SHP77 treated with DMSO at 0.1 percent for 48 hours (cell line): ENCODE measurements around the gene AFAP1L2.

Experiments
- DNase-seq: peaks from one replicate; lab custom pipeline; 2025; lab: John Stamatoyannopoulos, UW

AFAP1L2 gene

DNA sequence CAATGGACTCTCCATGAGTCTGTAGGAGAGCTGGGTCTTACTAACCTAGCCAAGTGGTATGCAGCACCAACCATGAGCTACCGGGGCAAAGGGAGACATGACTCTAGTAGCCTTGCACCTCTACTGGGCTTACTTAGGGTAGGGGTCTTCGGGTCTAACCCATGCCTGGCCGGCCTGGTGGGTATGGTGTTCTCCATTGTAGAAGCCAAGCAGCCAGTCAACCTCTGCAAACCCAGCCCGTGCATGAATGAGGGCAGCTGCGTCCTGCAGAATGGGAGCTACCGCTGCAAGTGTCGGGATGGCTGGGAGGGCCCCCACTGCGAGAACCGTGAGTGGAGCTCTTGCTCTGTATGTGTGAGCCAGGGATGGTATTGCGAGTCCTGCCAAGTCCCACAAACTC is 114.3 kb downstream of the AFAP1L2 start:
- no peak for DNase-seq

- DNase-seq: no peak
Measured at GRCh38 chr10:114289096-114289436, 115.2 kb downstream of the AFAP1L2 start.

GRCh38 chr10:114288424-114289095 is 115.7 kb downstream of the AFAP1L2 start:
- DNase-seq: no peak

DNA sequence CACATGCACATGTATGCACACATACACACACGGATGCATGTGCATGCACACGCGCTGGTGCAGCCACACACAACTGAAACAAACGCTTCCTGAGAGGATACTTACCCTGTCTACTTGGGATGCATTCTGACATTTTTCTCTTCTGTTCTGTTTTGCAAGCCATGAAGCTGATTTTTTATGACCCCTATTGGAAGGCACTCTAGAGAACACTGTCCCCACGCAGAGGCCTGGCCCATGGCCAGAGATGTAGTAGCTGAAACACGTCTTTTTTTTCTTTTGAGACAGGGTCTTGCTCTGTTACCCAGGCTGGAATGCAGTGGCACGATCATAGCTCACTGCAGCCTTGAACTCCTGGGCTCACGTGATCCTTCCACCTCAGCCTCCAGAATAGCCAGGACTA is 117.4 kb downstream of the AFAP1L2 start:
- no peak for DNase-seq

- no peak for DNase-seq
Measured at GRCh38 chr10:114285961-114286441, 118.3 kb downstream of the AFAP1L2 start.

DNA sequence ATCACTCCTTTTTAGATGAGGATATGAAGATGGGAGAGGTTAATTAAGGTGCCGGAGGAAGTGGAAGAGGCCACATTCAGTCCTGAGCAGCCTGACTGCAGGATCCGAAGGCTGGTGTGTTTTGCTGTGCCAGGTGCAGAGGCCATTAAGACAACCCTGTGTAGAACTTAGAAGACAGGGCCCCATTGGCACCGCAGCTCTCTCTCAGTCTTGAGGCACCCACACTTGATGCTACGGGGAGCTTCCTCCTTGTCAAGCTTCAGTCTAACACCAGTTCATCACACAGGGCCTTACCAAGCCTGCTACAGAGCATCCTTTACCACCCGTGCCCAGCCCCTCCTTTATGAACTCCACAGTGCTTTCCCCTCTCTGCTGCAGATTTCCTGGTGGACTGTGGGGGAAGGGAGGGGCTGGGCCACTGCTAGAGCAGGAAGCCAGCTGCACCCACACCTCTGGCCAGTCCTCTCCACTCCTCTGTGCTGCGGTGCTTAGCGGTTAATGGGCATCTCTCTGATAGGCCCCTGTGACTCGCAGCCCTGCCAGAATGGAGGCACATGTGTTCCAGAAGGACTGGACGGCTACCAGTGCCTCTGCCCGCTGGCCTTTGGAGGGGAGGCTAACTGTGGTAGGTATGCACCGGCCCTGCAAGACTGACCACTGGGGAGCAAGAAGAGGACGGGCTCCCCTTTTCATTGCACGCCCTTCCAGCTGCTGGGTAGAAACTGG is 119.8 kb downstream of the AFAP1L2 start:
- DNase-seq: no peak

DNA sequence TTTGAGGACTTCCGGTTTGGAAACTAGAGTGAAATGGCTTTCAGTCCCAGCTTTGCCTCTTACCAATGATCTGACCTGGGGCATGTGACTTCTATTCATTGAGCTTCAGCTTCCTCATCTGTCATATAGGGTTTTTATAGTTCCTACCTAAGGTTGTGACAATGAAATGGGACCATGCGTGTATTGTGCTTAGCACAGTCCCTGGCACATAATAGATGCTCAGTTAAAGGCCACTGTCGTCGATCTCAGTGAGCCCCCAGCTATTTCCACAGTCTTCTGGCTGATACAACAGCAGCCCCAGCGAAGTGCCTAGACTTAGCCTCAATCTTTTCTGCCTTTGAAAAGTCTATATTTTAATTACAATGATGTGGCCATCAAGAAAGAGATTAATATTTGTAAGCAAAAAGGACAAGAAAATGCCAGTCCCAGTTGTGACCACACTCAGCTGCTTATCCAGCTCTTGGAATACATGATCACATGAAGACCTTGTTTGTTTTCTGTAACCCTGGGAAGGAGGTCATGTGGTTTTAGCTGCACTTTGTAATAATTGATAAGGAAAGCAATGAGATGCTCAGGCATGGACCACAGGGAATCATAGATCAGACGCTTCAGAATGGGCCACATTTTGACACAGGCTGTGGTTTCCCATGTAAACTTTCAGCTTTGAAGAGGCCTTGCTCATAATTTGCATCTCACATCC is 120.6 kb downstream of the AFAP1L2 start:
- DNase-seq: no peak

- DNase-seq: no peak
Measured at GRCh38 chr10:114283091-114283490, 121.2 kb downstream of the AFAP1L2 start.

GRCh38 chr10:114282526-114282925 is 121.8 kb downstream of the AFAP1L2 start:
- no peak for DNase-seq

GRCh38 chr10:114281461-114281860 is 122.8 kb downstream of the AFAP1L2 start:
- no peak for DNase-seq

DNA sequence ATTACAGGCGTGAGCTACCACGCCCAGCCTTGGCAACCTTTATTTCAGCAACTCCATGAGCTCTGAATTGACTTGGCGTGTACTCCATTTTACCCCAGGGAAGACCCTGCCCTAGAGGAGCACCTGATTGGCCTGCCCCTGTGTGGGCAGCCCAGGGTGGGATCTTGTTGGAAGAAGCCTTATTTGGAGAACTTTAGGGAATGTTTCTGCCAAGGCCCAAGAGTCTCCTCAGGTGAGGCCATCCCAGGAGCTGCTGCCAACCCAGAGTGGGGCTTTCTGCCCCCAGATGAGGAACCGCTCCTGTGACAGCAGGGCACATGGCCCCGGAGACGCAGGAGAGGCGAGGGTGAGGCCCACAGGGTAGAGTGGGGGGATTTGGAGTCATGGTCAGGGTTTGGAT is 123.3 kb downstream of the AFAP1L2 start:
- no peak for DNase-seq

- DNase-seq: no peak
Measured at GRCh38 chr10:114279901-114280644, 124.2 kb downstream of the AFAP1L2 start.

- DNase-seq: no peak
Measured at GRCh38 chr10:114279289-114279688, 125.0 kb downstream of the AFAP1L2 start.

- DNase-seq: no peak
Measured at GRCh38 chr10:114278884-114279191, 125.5 kb downstream of the AFAP1L2 start.

DNA sequence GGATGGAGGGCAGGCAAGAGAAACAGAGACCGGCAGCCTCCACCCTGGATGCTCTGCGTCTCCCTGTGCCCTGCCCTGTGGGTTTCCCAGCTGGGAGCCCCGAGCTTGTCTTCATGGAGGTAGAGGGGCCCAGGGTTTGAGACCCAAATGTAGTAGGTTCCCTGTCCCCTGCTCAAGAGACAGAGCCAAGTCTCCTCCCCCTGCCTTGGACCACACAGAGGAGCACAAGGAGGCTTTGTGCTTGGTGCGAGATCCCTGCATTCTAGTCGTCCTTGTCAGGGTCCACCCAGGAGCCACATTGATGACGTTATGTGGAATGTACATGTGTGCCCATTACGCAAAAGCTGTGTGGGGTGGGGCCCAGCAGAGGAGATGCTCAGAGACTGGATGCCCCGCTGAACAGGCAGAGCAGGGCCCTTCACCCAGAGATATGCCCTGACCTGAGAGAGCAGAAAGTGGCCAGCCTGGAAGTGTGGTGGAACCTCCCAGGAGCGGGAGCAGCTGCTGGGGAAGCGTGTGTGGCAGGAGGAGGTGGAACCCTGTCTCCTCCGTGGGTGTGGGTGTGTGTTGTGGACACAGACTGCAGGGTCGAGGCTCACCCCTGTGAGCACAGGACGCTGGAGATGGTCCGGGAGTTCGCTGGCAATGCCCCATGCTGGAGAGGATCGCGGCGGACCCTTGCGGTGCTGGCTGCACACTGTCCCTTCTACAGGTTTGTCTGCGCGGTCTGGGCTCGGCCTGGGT is 126.0 kb downstream of the AFAP1L2 start:
- DNase-seq: no peak

DNA sequence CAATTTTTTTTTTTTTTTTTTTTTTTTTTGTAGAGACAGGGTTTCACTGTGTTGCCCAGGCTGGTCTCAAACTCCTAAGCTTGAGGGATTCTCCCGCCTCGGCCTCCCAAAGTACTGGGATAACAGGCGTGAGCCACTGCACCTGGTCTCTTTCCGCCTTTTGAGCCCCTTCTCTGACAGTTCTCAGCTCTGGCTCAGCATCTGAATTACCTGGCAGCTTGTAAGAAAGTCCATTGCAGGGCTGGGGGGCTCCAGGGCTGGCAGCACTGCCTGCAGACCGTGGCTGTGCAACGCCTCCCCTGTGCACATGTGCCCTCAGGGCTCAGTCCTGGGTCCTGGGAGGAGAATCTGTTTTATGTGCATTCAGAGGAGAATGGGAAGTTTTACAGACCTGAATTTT is 127.6 kb downstream of the AFAP1L2 start:
- DNase-seq: no peak

- DNase-seq: no peak
Measured at GRCh38 chr10:114276066-114276465, 128.2 kb downstream of the AFAP1L2 start.

DNA sequence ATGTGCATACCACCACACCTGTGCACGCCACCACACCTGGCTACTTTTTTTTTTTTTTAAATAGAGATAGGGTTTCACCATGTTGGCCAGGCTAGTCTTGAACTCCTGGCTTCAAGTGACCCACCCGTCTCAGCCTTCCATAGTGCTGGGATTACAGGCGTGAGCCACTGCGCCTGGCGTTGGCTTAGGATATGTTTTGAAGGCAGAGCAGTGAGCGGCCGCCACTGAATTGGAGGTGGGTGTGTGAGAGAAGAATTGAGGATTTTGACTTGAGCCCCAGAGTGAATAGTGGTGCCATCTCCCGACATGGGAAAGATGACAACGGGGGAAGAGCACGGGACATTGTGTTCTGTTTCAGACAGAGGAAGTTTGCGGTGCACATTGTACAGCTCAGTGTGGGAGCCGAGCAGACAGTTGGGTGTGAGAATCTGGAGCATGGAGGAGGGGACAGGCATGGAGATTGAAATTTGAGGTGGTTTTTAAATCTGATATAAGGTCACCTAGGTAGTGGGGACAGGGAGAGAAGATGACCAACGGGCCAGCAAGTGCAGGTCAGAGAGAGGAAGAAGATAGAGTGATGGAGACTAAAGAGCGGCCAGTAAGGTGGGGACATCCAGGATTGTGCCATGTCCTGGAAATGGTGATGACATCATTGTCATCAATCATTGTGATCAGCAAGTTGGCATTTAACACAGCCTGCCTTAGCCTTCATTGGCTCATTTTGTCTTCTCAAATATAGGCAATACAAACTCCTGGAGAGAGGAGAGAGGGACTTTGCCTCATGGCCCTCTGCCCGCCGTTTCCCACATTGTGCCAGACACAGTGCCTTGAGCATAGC is 129.5 kb downstream of the AFAP1L2 start:
- no peak for DNase-seq

DNA sequence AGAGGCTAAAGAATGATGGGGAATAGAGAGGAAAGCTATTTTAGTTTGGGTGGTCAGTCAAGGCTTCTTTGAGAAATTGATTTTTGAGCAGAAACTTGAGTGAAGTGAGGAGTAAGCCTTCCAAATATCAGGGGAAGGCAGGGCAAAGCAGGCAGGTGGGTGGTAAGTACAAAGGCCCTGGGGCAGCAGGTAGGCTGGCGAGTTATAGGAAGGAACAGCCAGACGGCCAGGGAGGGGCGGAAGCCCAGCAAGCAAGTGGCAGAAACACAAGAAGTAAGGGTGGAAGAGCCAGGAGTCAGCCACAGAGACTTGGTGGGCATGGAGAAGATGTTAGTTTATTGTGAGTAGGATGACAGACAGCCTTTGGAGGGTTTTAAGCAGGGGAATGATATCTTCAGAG is 130.4 kb downstream of the AFAP1L2 start:
- no peak for DNase-seq

- DNase-seq: no peak
Measured at GRCh38 chr10:114272696-114273095, 131.6 kb downstream of the AFAP1L2 start.

DNA sequence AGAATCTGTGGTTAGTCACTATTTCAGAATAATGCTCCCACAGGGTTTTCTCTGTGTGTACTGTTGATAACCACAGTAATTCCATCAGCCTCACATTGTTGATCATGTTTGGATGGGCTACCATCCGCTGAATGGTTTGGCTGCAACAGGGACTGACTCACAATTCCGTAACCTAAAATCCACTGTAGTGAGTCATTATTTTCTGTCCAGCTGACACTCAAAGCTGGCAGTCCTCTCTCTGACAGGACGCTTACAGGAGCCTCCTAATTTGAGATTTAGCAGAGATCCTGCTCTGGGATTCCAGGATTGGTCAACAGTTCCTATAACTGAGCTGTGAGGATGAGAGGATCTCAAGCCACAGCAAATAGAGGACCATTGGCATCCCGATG is 132.5 kb downstream of the AFAP1L2 start:
- no peak for DNase-seq
